Neural progenitor cell (in vitro differentiated cells): ENCODE measurements around the gene ACO2. TPM values are rescaled to one million over a fixed set of nuclear protein-coding genes. Genes with fewer than 3 reads are reported as not detected.
"Not testable (repeated sequence)": the region's sequence is repeated elsewhere in the genome, so short reads cannot be mapped to it uniquely, and the experiment has no call there.

Source experiments
- DNase-seq: peaks from one replicate; pipeline ENCODE4 v3.0.0-alpha.2; 2016; ENCODE audit warnings: low spot score
- H2AFZ ChIP-seq: fragments of 200-600 bp; sonication (generic); replicated peaks from 2 replicates; pipeline ENCODE4 v1.6.1; 2016; ENCODE audit warnings: antibody characterized with exemption
- H3F3A ChIP-seq: fragments of 200-600 bp; sonication (generic); 2 replicates; pipeline ENCODE4 v1.6.1; 2016; ENCODE audit warnings: antibody characterized with exemption, low read depth
- H3K27ac ChIP-seq: fragments of 200-600 bp; sonication (generic); 2 replicates; pipeline ENCODE4 v1.5.1; 2016; ENCODE audit warnings: mild to moderate bottlenecking
- H3K27me3 ChIP-seq: fragments of 200-600 bp; sonication (generic); 2 replicates; pipeline ENCODE4 v1.6.1; 2016; ENCODE audit warnings: mild to moderate bottlenecking, moderate library complexity
- H3K36me3 ChIP-seq: fragments of 200-600 bp; sonication (generic); 2 replicates; pipeline ENCODE4 v1.5.1; 2016
- H3K4me1 ChIP-seq: fragments of 200-600 bp; sonication (generic); 2 replicates; pipeline ENCODE4 v1.6.1; 2016; ENCODE audit warnings: mixed run types
- H3K4me2 ChIP-seq: fragments of 200-600 bp; sonication (generic); 2 replicates; pipeline ENCODE4 v1.6.1; 2016
- H3K4me3 ChIP-seq: fragments of 200-600 bp; sonication (generic); 2 replicates; pipeline ENCODE4 v1.5.1; 2016
- H3K79me2 ChIP-seq: fragments of 200-600 bp; sonication (generic); 2 replicates; pipeline ENCODE4 v1.6.1; 2016; ENCODE audit warnings: low read depth
- H3K9ac ChIP-seq: fragments of 200-600 bp; sonication (generic); 2 replicates; pipeline ENCODE4 v1.6.1; 2016
- H3K9me3 ChIP-seq: fragments of 200-600 bp; sonication (generic); 2 replicates; pipeline ENCODE4 v1.5.1; 2016; ENCODE audit warnings: low read depth
- H4K20me1 ChIP-seq: fragments of 200-600 bp; sonication (generic); 2 replicates; pipeline ENCODE4 v1.6.1; 2016; ENCODE audit warnings: low read depth
- H3K27ac Mint-ChIP-seq: 3 replicates; pipeline ENCODE4 v1.8.0; 2021; ENCODE audit warnings: mixed read lengths
- H3K27me3 Mint-ChIP-seq: 2 replicates; pipeline ENCODE4 v1.8.0; 2022; ENCODE audit warnings: low read depth, mild to moderate bottlenecking, inconsistent platforms, moderate library complexity, mixed read lengths; ENCODE audit not compliant: insufficient read depth
- H3K36me3 Mint-ChIP-seq: 3 replicates; pipeline ENCODE4 v1.8.0; 2021; ENCODE audit warnings: mixed read lengths
- H3K4me1 Mint-ChIP-seq: 3 replicates; pipeline ENCODE4 v1.8.0; 2021; ENCODE audit warnings: mixed read lengths
- H3K4me3 Mint-ChIP-seq: 3 replicates; pipeline ENCODE4 v1.8.0; 2021; ENCODE audit warnings: mild to moderate bottlenecking, moderate library complexity, mixed read lengths
- H3K9me3 Mint-ChIP-seq: 3 replicates; pipeline ENCODE4 v1.8.0; 2020; ENCODE audit warnings: mixed read lengths
- CTCF ChIP-seq: fragments of 200-600 bp; sonication (generic); IDR thresholded peaks from 2 replicates; pipeline ENCODE4 v1.5.1; 2017; ENCODE audit warnings: antibody characterized with exemption, mild to moderate bottlenecking
- EZH2 ChIP-seq: fragments of 200-600 bp; sonication (generic); IDR thresholded peaks from 2 replicates; pipeline ENCODE4 v1.6.1; 2017; ENCODE audit warnings: antibody characterized with exemption, mild to moderate bottlenecking, moderate library complexity
- EZH2phosphoT487 ChIP-seq: fragments of 200-600 bp; sonication (generic); IDR thresholded peaks from 2 replicates; pipeline ENCODE4 v1.6.1; 2017; ENCODE audit warnings: antibody characterized with exemption
- total RNA-seq: library from RNA; depleted of rRNA; stranded (reverse); fragments of >200 nt; gene quantifications from 2 replicates; pipeline ENCODE4 v1.2.3, GENCODE V29; 2015; ENCODE audit warnings: low replicate concordance

ACO2 gene
- total RNA-seq, 1 donor from 2014 or later: 36.6 TPM

- H3K27me3 ChIP-seq: no peaks in the 10 kb centered on the region
- Mint-ChIP-seq H3K9me3 (no peaks in the 10 kb centered on the region), H3K4me1 (peaks cover 22% of the 10 kb centered on the region), H3K4me3 (peak overlapping the region; percentile 100), H3K36me3 (peaks cover 3% of the 10 kb centered on the region), H3K27me3 (peaks cover 10% of the 10 kb centered on the region), H3K27ac (peak overlapping the region; percentile 97)
- H3K36me3 ChIP-seq: no peaks in the 10 kb centered on the region
- TF ChIP-seq EZH2: no peak
- TF ChIP-seq CTCF: no peak
- H3K27ac ChIP-seq: peak overlapping the region; percentile 96
- H3K4me1 ChIP-seq: peaks cover 3% of the 10 kb centered on the region
- H3K4me3 ChIP-seq: peak overlapping the region; percentile 96
- peaks cover 34% of the 10 kb centered on the region for H3F3A ChIP-seq
- H3K79me2 ChIP-seq: peaks cover 54% of the 10 kb centered on the region
- peaks cover 24% of the 10 kb centered on the region for H4K20me1 ChIP-seq
- H3K4me2 ChIP-seq: peak overlapping the region; percentile 81
- DNase-seq: peak; percentile 98
- H2AFZ ChIP-seq: peak overlapping the region; percentile 60
- H3K9me3 ChIP-seq: no peaks in the 10 kb centered on the region
- H3K9ac ChIP-seq: peak overlapping the region; percentile 67
These were observed 20.6 kb upstream of the ACO2 start for GRCh38 chr22:41448189-41448808.

GRCh38 chr22:41458161-41458728 lies 10.7 kb upstream of the ACO2 start:
- Mint-ChIP-seq H3K27ac (no peak overlapping the region), H3K9me3 (no peaks in the 10 kb centered on the region), H3K4me1 (no peaks in the 10 kb centered on the region), H3K27me3 (peaks cover 3% of the 10 kb centered on the region), H3K36me3 (peaks cover 13% of the 10 kb centered on the region), H3K4me3 (no peak overlapping the region)
- Histone ChIP-seq H3K9me3 (no peaks in the 10 kb centered on the region), H2AFZ (no peak overlapping the region), H4K20me1 (no peaks in the 10 kb centered on the region), H3K27me3 (no peaks in the 10 kb centered on the region), H3K27ac (no peak overlapping the region), H3K4me1 (no peaks in the 10 kb centered on the region), H3K9ac (no peak overlapping the region), H3K79me2 (no peaks in the 10 kb centered on the region), H3F3A (peaks cover 24% of the 10 kb centered on the region), H3K4me2 (no peak overlapping the region), H3K4me3 (no peak overlapping the region), H3K36me3 (peaks cover 5% of the 10 kb centered on the region)
- DNase-seq: no peak
- no peak for TF ChIP-seq CTCF
- no peak for TF ChIP-seq EZH2phosphoT487
- no peak for TF ChIP-seq EZH2

GRCh38 chr22:41459431-41459830 lies 9.5 kb upstream of the ACO2 start:
- no peak overlapping the region for H3K27ac Mint-ChIP-seq
- Histone ChIP-seq H2AFZ (no peak overlapping the region), H3K4me1 (no peaks in the 10 kb centered on the region), H3K36me3 (peaks cover 9% of the 10 kb centered on the region), H3K27ac (no peak overlapping the region), H3K27me3 (no peaks in the 10 kb centered on the region), H3K9ac (no peak overlapping the region), H3K4me3 (no peak overlapping the region), H3K79me2 (peaks cover 6% of the 10 kb centered on the region), H3K9me3 (no peaks in the 10 kb centered on the region), H3K4me2 (no peak overlapping the region), H4K20me1 (no peaks in the 10 kb centered on the region), H3F3A (peaks cover 30% of the 10 kb centered on the region)
- H3K9me3 Mint-ChIP-seq: no peaks in the 10 kb centered on the region
- no peak overlapping the region for H3K4me3 Mint-ChIP-seq
- TF ChIP-seq EZH2: no peak
- no peak for TF ChIP-seq CTCF
- TF ChIP-seq EZH2phosphoT487: no peak
- no peak for DNase-seq
- H3K4me1 Mint-ChIP-seq: no peaks in the 10 kb centered on the region
- peaks cover 3% of the 10 kb centered on the region for H3K27me3 Mint-ChIP-seq
- H3K36me3 Mint-ChIP-seq: peaks cover 17% of the 10 kb centered on the region

- peaks cover 21% of the 10 kb centered on the region for H3K36me3 Mint-ChIP-seq
- H3K79me2 ChIP-seq: peaks cover 12% of the 10 kb centered on the region
- not testable (repeated sequence) for H3K27me3 Mint-ChIP-seq, H3K27me3 ChIP-seq, H3K4me1 Mint-ChIP-seq, H3K9me3 ChIP-seq, DNase-seq, H3K4me1 ChIP-seq, H4K20me1 ChIP-seq, H3K4me3 ChIP-seq, H3K9me3 Mint-ChIP-seq, H3K4me3 Mint-ChIP-seq, H3K9ac ChIP-seq, H3K27ac ChIP-seq, H2AFZ ChIP-seq, H3K4me2 ChIP-seq, H3K27ac Mint-ChIP-seq
- H3K36me3 ChIP-seq: peaks cover 14% of the 10 kb centered on the region
- H3F3A ChIP-seq: peaks cover 35% of the 10 kb centered on the region
These were observed 8.8 kb upstream of the ACO2 start for GRCh38 chr22:41460071-41460470.
